Stimulated activated CD8-positive, alpha-beta memory T cell treated with anti-CD3 and anti-CD28 coated beads, Interleukin-4, amount 100 ng/mL, for 1 hour (primary cell): ENCODE data around the gene NR3C1.

Source experiments
- DNase-seq, 2 donors: peaks; one replicate each; pipeline ENCODE4 v3.0.0-alpha.2; 2020; ENCODE audit warnings: low read depth in 2 of 2, low spot score in 1 of 2

The NR3C1 gene

GRCh38 chr5:143239882-143240518 lies 163.5 kb downstream of the NR3C1 start:
- no peak for DNase-seq

- no peak for DNase-seq
Observed at GRCh38 chr5:143238620-143239019, 164.9 kb downstream of the NR3C1 start.

GRCh38 chr5:143237664-143238063 lies 165.8 kb downstream of the NR3C1 start:
- no peak for DNase-seq

GRCh38 chr5:143236682-143237081 lies 166.8 kb downstream of the NR3C1 start:
- DNase-seq, result no peak

- no peak for DNase-seq
Observed at GRCh38 chr5:143235423-143235822, 168.1 kb downstream of the NR3C1 start.

GRCh38 chr5:143234162-143234842 lies 169.2 kb downstream of the NR3C1 start:
- DNase-seq, result no peak

GRCh38 chr5:143233031-143233430 lies 170.5 kb downstream of the NR3C1 start:
- no peak for DNase-seq

GRCh38 chr5:143231973-143232812 lies 171.3 kb downstream of the NR3C1 start:
- no peak for DNase-seq

- no peak for DNase-seq
Observed at GRCh38 chr5:143231416-143231815, 172.1 kb downstream of the NR3C1 start.

- DNase-seq, result no peak
Observed at GRCh38 chr5:143230676-143230996, 172.8 kb downstream of the NR3C1 start.

GRCh38 chr5:143229896-143230675 lies 173.4 kb downstream of the NR3C1 start:
- no peak for DNase-seq

GRCh38 chr5:143229426-143229895 lies 174.0 kb downstream of the NR3C1 start:
- no peak for DNase-seq

- no peak for DNase-seq
Observed at GRCh38 chr5:143228597-143229293, 174.7 kb downstream of the NR3C1 start.
